Measurements from ENCODE around the gene PHF24. TPM values are rescaled to one million over a fixed set of nuclear protein-coding genes. Genes with fewer than 3 reads are reported as not detected.
"Not testable (repeated sequence)": the region's sequence is repeated elsewhere in the genome, so short reads cannot be mapped to it uniquely, and the experiment has no call there.

The PHF24 gene
- 0.13 TPM for total RNA-seq (ENCODE audit: unreplicated experiment)
- long read RNA-seq, result 0 reads

DNA sequence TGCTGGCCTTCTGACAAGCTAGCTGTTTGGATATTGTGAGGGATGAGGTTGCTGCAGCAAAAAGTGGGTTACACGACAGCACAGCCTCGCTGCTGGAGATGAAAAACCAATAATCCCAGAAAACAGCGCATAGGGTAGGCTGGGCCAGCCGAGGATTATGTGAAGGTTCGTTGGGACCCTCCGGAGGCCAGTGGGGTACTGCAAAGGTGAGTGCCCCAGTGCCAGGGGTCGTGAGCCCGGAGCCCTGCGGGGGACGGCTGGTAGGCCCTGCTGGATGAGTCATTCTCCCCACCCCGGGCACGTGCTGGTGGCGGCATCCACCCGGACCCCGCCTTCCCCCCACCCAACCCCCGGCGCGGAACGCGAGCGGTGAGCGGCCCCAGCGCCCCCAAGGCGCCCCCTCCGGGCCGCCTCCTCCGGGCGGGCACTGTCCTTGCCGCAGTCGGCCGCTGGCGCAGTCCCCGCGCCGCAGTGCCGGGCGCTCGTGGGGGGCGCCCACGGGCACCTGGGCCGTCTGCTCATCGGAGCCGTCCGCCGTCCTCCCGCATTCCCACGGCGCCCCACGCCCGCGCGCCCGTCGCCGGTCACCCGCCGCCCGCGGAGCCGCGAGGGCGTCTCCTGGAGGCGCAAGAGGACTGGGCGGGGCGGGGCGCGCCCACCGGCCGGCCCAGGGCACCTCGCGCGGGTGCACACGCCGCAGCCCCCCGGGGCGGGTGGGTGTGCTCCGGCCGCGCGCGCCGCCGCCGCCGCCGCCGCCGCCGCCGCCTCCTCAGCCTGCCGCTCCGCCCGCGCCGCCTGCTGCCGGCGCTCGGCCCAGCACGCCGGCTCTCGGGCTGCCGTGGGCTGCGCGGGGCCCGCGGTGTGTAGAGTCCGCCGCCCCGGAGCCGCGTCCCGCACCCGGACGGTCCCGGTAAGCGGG lies at the start of gene PHF24:
PHF24 (plus strand) TSS at position 794 of the 919 bp plus-strand sequence. CDS start 13,014 bp downstream, outside the sequence.
- H3K4me3 Mint-ChIP-seq (ENCODE audit: unreplicated experiment), result peak within 1 kb of the TSS; percentile 75

DNA sequence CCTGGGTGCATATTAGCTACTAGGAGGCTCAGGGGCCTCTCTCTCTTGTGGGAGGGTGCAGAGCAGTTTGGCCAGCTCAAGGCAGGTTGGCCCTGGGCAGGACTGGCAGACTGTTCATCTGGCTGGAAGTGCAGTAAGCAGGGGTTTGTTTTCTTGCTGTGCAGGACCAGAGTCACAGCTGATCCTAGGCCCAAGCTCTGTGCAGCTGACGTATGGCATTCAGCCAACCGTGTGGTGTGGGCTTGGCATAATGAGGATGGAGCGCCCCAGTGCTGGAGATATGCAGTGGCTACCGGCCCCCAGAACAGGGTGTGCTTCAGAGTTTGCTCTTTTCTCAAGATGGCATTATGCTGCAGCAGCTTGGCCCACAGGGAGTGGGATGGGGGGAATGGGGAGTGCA lies 31.0 kb upstream of the PHF24 start:
- Mint-ChIP-seq H3K27ac (ENCODE audit: unreplicated experiment) (no peak overlapping the region), H3K9me3 (ENCODE audit: unreplicated experiment) (no peaks in the 10 kb centered on the region), H3K27me3 (ENCODE audit: unreplicated experiment) (peaks cover 5% of the 10 kb centered on the region), H3K4me1 (ENCODE audit: unreplicated experiment) (no peaks in the 10 kb centered on the region), H3K4me3 (ENCODE audit: unreplicated experiment) (no peak overlapping the region), H3K36me3 (ENCODE audit: low read depth, unreplicated experiment) (no peaks in the 10 kb centered on the region)
- TF ChIP-seq, protein P1, sequence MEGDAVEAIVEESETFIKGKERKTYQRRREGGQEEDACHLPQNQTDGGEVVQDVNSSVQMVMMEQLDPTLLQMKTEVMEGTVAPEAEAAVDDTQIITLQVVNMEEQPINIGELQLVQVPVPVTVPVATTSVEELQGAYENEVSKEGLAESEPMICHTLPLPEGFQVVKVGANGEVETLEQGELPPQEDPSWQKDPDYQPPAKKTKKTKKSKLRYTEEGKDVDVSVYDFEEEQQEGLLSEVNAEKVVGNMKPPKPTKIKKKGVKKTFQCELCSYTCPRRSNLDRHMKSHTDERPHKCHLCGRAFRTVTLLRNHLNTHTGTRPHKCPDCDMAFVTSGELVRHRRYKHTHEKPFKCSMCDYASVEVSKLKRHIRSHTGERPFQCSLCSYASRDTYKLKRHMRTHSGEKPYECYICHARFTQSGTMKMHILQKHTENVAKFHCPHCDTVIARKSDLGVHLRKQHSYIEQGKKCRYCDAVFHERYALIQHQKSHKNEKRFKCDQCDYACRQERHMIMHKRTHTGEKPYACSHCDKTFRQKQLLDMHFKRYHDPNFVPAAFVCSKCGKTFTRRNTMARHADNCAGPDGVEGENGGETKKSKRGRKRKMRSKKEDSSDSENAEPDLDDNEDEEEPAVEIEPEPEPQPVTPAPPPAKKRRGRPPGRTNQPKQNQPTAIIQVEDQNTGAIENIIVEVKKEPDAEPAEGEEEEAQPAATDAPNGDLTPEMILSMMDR (IDR thresholded peaks at IDR 0.05; ENCODE audit: unreplicated experiment), result no peak
- no peak for DNase-seq (ENCODE audit: low spot score)

More for the DNA sequence above, at the start of gene PHF24:
- Mint-ChIP-seq H3K9me3 (ENCODE audit: unreplicated experiment) (no peaks in the 10 kb centered on the region), H3K27me3 (ENCODE audit: unreplicated experiment) (peaks cover 2% of the 10 kb centered on the region), H3K4me1 (ENCODE audit: unreplicated experiment) (peaks cover 14% of the 10 kb centered on the region), H3K27ac (ENCODE audit: unreplicated experiment) (no peak within 1 kb of the TSS), H3K36me3 (ENCODE audit: low read depth, unreplicated experiment) (no peaks in the 10 kb centered on the region)
- TF ChIP-seq, protein P1 (IDR thresholded peaks at IDR 0.05; ENCODE audit: unreplicated experiment), result no peak
- DNase-seq (ENCODE audit: low spot score), result peak; percentile 40

DNA sequence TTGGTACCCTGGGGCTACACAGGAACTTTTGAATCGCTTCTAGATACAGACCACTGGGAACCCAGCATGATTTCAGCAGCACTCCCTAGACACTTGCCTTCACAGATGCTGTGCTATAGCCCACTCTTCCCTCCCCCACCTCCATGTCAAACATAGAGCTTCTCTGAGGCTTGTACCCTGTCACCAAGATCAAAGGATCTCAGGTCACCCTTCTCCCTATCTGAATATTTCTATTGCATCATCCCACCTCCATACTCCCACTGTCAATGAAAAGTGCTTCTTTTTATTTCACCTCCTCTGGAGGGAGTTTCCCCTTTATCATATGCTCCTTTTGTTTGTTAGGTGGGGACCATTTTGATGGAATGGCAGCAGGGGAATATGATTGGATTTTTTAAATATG lies 29.2 kb upstream of the PHF24 start:
- TF ChIP-seq, protein P1 (IDR thresholded peaks at IDR 0.05; ENCODE audit: unreplicated experiment), result no peak

DNA sequence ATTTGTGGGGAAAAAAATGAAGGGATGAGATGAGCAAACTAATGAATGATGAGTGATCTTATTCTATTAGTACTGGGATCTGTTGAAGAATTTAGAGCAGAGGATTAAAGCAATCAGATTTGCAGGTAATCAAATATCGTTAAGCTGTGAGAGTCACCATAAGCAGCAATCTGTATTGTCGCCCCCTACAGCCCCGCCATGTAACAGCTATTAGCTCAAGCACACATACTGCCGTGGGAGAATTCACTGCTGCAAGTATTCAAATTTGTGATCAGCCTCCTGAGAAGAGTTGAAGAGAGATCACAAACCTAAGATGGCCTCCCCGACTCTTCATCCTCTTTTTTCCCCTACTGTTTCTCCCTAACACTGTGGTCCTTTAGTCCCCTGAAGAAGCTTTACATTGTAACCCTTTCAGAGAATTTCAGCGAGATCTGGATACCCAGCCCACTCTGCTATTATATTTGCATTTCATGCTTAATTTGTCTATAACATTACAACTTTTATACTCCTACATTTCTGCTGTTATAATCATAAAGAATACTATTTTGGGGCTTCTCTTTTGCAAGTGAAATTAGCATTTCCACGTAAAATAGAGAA lies 28.5 kb upstream of the PHF24 start:
- Mint-ChIP-seq H3K27me3 (ENCODE audit: unreplicated experiment) (peaks cover 5% of the 10 kb centered on the region), H3K4me1 (ENCODE audit: unreplicated experiment) (peaks cover 3% of the 10 kb centered on the region), H3K36me3 (ENCODE audit: low read depth, unreplicated experiment) (no peaks in the 10 kb centered on the region), H3K4me3 (ENCODE audit: unreplicated experiment) (no peak overlapping the region), H3K9me3 (ENCODE audit: unreplicated experiment) (no peaks in the 10 kb centered on the region), H3K27ac (ENCODE audit: unreplicated experiment) (no peak overlapping the region)
- DNase-seq (ENCODE audit: low spot score), result peak; percentile 55
- TF ChIP-seq, protein P1 (IDR thresholded peaks at IDR 0.05; ENCODE audit: unreplicated experiment), result peak; percentile 58

More for the DNA sequence above, 29.2 kb upstream of the PHF24 start:
- H3K27ac Mint-ChIP-seq (ENCODE audit: unreplicated experiment), result no peak overlapping the region
- peaks cover 5% of the 10 kb centered on the region for H3K27me3 Mint-ChIP-seq (ENCODE audit: unreplicated experiment)
- H3K4me3 Mint-ChIP-seq (ENCODE audit: unreplicated experiment), result no peak overlapping the region
- no peak for DNase-seq (ENCODE audit: low spot score)
- H3K4me1 Mint-ChIP-seq (ENCODE audit: unreplicated experiment), result no peaks in the 10 kb centered on the region
- H3K9me3 Mint-ChIP-seq (ENCODE audit: unreplicated experiment), result no peaks in the 10 kb centered on the region
- H3K36me3 Mint-ChIP-seq (ENCODE audit: low read depth, unreplicated experiment), result no peaks in the 10 kb centered on the region

DNA sequence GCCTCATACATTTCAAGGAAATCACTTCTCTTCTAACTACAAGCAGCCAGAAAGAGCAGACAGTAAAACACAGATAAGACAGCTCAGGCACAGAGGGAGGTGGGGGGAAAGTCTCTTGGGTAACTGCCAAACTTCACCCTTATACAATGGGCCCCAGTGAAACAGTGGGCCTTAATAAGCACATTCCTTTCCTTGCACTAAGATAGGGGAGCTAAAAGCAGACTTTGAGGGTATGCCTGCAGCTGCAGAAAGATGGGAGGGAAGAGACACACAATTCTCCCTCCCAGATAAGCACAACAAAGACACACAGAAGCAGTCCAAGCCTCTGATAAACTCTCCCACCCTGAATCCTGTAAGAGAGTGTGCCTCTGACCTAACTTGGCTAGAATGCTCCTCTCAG lies 18.1 kb upstream of the PHF24 start:
- not testable (repeated sequence) for H3K27ac Mint-ChIP-seq (ENCODE audit: unreplicated experiment); DNase-seq (ENCODE audit: low spot score); H3K4me3 Mint-ChIP-seq (ENCODE audit: unreplicated experiment); H3K36me3 Mint-ChIP-seq (ENCODE audit: low read depth, unreplicated experiment); H3K27me3 Mint-ChIP-seq (ENCODE audit: unreplicated experiment); H3K4me1 Mint-ChIP-seq (ENCODE audit: unreplicated experiment); H3K9me3 Mint-ChIP-seq (ENCODE audit: unreplicated experiment)
